Measurements from ENCODE around the gene COA1.

DNA sequence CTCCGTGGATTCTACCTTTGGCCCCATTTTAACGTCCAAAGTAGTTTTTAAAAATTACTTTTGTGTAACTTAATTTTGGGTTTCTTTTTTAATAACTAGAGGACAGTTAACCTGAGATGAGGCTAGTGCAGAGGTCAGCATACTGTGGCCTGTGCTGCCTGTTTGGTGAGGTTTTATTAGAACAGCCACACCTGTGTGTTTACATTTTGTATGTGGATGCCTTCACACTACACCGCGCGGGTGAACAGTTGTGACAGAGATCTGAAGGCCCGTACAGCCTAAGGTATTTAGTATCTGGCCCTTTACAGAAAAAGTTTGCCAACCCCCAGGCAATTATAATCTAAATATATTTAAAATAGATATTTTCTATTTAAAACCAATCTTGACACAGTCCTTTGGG lies 99.5 kb downstream of the COA1 start:
- TF ChIP-seq, protein P1, sequence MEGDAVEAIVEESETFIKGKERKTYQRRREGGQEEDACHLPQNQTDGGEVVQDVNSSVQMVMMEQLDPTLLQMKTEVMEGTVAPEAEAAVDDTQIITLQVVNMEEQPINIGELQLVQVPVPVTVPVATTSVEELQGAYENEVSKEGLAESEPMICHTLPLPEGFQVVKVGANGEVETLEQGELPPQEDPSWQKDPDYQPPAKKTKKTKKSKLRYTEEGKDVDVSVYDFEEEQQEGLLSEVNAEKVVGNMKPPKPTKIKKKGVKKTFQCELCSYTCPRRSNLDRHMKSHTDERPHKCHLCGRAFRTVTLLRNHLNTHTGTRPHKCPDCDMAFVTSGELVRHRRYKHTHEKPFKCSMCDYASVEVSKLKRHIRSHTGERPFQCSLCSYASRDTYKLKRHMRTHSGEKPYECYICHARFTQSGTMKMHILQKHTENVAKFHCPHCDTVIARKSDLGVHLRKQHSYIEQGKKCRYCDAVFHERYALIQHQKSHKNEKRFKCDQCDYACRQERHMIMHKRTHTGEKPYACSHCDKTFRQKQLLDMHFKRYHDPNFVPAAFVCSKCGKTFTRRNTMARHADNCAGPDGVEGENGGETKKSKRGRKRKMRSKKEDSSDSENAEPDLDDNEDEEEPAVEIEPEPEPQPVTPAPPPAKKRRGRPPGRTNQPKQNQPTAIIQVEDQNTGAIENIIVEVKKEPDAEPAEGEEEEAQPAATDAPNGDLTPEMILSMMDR (IDR thresholded peaks at IDR 0.05), result no peak
- TF ChIP-seq, protein P2, sequence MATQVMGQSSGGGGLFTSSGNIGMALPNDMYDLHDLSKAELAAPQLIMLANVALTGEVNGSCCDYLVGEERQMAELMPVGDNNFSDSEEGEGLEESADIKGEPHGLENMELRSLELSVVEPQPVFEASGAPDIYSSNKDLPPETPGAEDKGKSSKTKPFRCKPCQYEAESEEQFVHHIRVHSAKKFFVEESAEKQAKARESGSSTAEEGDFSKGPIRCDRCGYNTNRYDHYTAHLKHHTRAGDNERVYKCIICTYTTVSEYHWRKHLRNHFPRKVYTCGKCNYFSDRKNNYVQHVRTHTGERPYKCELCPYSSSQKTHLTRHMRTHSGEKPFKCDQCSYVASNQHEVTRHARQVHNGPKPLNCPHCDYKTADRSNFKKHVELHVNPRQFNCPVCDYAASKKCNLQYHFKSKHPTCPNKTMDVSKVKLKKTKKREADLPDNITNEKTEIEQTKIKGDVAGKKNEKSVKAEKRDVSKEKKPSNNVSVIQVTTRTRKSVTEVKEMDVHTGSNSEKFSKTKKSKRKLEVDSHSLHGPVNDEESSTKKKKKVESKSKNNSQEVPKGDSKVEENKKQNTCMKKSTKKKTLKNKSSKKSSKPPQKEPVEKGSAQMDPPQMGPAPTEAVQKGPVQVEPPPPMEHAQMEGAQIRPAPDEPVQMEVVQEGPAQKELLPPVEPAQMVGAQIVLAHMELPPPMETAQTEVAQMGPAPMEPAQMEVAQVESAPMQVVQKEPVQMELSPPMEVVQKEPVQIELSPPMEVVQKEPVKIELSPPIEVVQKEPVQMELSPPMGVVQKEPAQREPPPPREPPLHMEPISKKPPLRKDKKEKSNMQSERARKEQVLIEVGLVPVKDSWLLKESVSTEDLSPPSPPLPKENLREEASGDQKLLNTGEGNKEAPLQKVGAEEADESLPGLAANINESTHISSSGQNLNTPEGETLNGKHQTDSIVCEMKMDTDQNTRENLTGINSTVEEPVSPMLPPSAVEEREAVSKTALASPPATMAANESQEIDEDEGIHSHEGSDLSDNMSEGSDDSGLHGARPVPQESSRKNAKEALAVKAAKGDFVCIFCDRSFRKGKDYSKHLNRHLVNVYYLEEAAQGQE (IDR thresholded peaks at IDR 0.05; ENCODE audit: insufficient read depth in 1 of 2, low read depth in 2 of 2, low read length in 1 of 2), result no peak
- no peak for TF ChIP-seq POLR2AphosphoS5 (IDR thresholded peaks at IDR 0.05; ENCODE audit: low read depth, low read length)
- TF ChIP-seq SIN3A (IDR thresholded peaks at IDR 0.05; ENCODE audit: borderline replicate concordance, insufficient read depth, low read depth, low read length), result no peak
